Ovary (tissue), 9 donors: Measurements from ENCODE around the gene AMBP. TPM values are rescaled to one million over a fixed set of nuclear protein-coding genes. Genes with fewer than 3 reads are reported as not detected.

ENCODE experiments used
- DNase-seq, 5 donors: peaks; one replicate each; pipeline ENCODE4 v3.0.0-alpha.2; 2019 to 2020
- H3K27ac ChIP-seq, 2 donors: fragments of 200-600 bp; one replicate each; pipeline versions ENCODE4 v1.5.1 to v1.8.0; 2019 to 2022
- H3K27me3 ChIP-seq: fragments of 200-600 bp; one replicate; pipeline ENCODE4 v1.8.0; 2022
- H3K36me3 ChIP-seq: fragments of 200-600 bp; sonication (generic); one replicate; pipeline ENCODE4 v1.5.1; 2019
- H3K4me1 ChIP-seq: one replicate; pipeline ENCODE4 v1.8.1; 2013; ENCODE audit warnings: mild to moderate bottlenecking, moderate library complexity; ENCODE audit not compliant: insufficient read depth
- H3K4me3 ChIP-seq: fragments of 200-600 bp; sonication (generic); one replicate; pipeline ENCODE4 v1.5.1; 2017
- H3K9me3 ChIP-seq, 2 donors: fragments of 200-600 bp in 1 of 2; sonication (generic) in 1 of 2; one replicate each; pipeline versions ENCODE4 v1.5.1 to v1.8.1; 2013 to 2019; ENCODE audit warnings: mild to moderate bottlenecking in 1 of 2, moderate library complexity in 1 of 2
- CTCF ChIP-seq, 3 donors: fragments of 450-650 bp in 2 of 3; fragments of 200-600 bp in 1 of 3; IDR thresholded peaks; one replicate each; pipeline versions ENCODE4 v1.5.1 to v1.8.0; 2016 to 2022; ENCODE audit warnings: antibody characterized with exemption in 3 of 3, mild to moderate bottlenecking in 1 of 3
- EP300 ChIP-seq: sonication (generic); formaldehyde crosslinking; IDR thresholded peaks from one replicate; pipeline ENCODE4 v1.6.1; 2017; ENCODE audit warnings: antibody characterized with exemption
- POLR2A ChIP-seq: fragments of 450-650 bp; IDR thresholded peaks from one replicate; pipeline ENCODE4 v1.6.1; 2017; ENCODE audit warnings: antibody characterized with exemption, mild to moderate bottlenecking, moderate library complexity
- WGBS, 3 donors: extraction: QIAGEN DNeasy Blood & Tissue Kit in 1 of 3; methylation state at CpG; one replicate each; pipeline versions ENCODE4 v1.1.5 to v1.1.7; 2013 to 2017; 5-methylcytosine and 5-hydroxymethylcytosine counted together
- intact Hi-C, 4 donors: fragments of 100-400 bp; cut with DNase I; formaldehyde crosslinking; loops; one replicate each; pipeline versions ENCODE4 v1.11.0 to v1.15.1; 2022 to 2023
- polyA plus RNA-seq, 2 donors: library from polyadenylated mRNA; stranded (reverse); fragments of 200-250 nt in 1 of 2; fragments of 350-450 nt in 1 of 2; fragmentation: Illumina TruSeq in 1 of 2; extraction: RNeasy Lipid Tissue Mini Kit (QIAGEN cat#74804) in 1 of 2; gene quantifications; one replicate each; pipeline ENCODE4 v1.2.3, GENCODE V29; 2013 to 2014
- total RNA-seq, 7 donors: library from RNA; depleted of rRNA in 2 of 7; stranded (reverse); fragments of >200 nt in 2 of 7; fragmentation: NEBNext Ultra II Directional in 3 of 7; extraction: Animal tissue kit (Norgen Biotek cat#: 25700) in 3 of 7; gene quantifications; one replicate each; pipeline versions ENCODE4 v1.1.0 to v1.2.4, GENCODE V29; 2016 to 2023
- donor health status: DM: no; HTN: no; CAD: no; lungs with moderate emphysema.
- donor health status: DM: no; HTN: no; CAD: no.
- donor health status: Bipolar disorder and iron deficiency.
- donor health status: DM: yes; HTN: yes; CAD: no.
- donor health status: DM: no; HTN: no; CAD: no.
- donor health status: DM: yes; HTN: yes; CAD: no.

Gene AMBP
- total and polyA plus RNA-seq, 9 donors: 0.15 to 3.9 (median 0.62) TPM; not detected in 3

- no peaks in the 10 kb centered on the region for H3K9me3 ChIP-seq
- no peaks in the 10 kb centered on the region for H3K27me3 ChIP-seq
- DNase-seq: no peak
- H3K27ac ChIP-seq: no peak overlapping the region
- no peak overlapping the region for H3K4me3 ChIP-seq
- intact Hi-C loops: loop anchor here in 2 of 4 donors (5.0 to 10.0 kb wide), 2 partner anchors 223 to 286 kb away; no protein-coding TSS in a partner anchor
- 88 to 93% (median 90%) methylated on average over 9 of the region's 9 CpGs for WGBS, 3 donors
- no peak for TF ChIP-seq POLR2A
- TF ChIP-seq CTCF (IDR thresholded peaks at IDR 0.05): no peak
- no peak for TF ChIP-seq EP300
- no peaks in the 10 kb centered on the region for H3K36me3 ChIP-seq
- H3K4me1 ChIP-seq: peaks cover 3% of the 10 kb centered on the region
These were observed 47.7 kb downstream of the AMBP start for GRCh38 chr9:114030364-114030763.

GRCh38 chr9:114029311-114030170, 48.6 kb downstream of the AMBP start:
- 85 to 90% (median 86%) methylated on average over 12 of the region's 12 CpGs for WGBS, 3 donors
- H3K27ac ChIP-seq: no peak overlapping the region
- DNase-seq: peak in 1 of 5 donors; percentile 3
- H3K27me3 ChIP-seq: no peaks in the 10 kb centered on the region
- no peaks in the 10 kb centered on the region for H3K9me3 ChIP-seq
- H3K4me1 ChIP-seq: peaks cover 3% of the 10 kb centered on the region
- intact Hi-C loops: loop anchor here in 2 of 4 donors (5.0 to 10.0 kb wide), 2 partner anchors 222 to 285 kb away; no protein-coding TSS in a partner anchor
- H3K4me3 ChIP-seq: no peak overlapping the region
- H3K36me3 ChIP-seq: no peaks in the 10 kb centered on the region
- no peak for TF ChIP-seq CTCF (IDR thresholded peaks at IDR 0.05)
- no peak for TF ChIP-seq EP300
- no peak for TF ChIP-seq POLR2A

GRCh38 chr9:114028646-114029045, 49.5 kb downstream of the AMBP start:
- peaks cover 3% of the 10 kb centered on the region for H3K4me1 ChIP-seq
- TF ChIP-seq EP300: no peak
- TF ChIP-seq POLR2A: no peak
- no peak for TF ChIP-seq CTCF (IDR thresholded peaks at IDR 0.05)
- WGBS, 3 donors: 87 to 94% (median 92%) methylated on average over 22 of the region's 22 CpGs
- no peaks in the 10 kb centered on the region for H3K36me3 ChIP-seq
- no peaks in the 10 kb centered on the region for H3K9me3 ChIP-seq
- no peak overlapping the region for H3K4me3 ChIP-seq
- intact Hi-C loops: no loop called here
- DNase-seq: no peak
- H3K27ac ChIP-seq: no peak overlapping the region
- no peaks in the 10 kb centered on the region for H3K27me3 ChIP-seq

- no peak for TF ChIP-seq POLR2A
- no peak for TF ChIP-seq EP300
- no peak for DNase-seq
- intact Hi-C loops: no loop called here
- Histone ChIP-seq H3K27me3 (no peaks in the 10 kb centered on the region), H3K4me1 (peaks cover 3% of the 10 kb centered on the region), H3K36me3 (no peaks in the 10 kb centered on the region), H3K9me3 (no peaks in the 10 kb centered on the region), H3K4me3 (no peak overlapping the region), H3K27ac (no peak overlapping the region)
- 92 to 95% (median 93%) methylated on average over 4 of the region's 4 CpGs for whole genome bisulfite sequencing, 3 donors
These were observed 50.1 kb downstream of the AMBP start for GRCh38 chr9:114027863-114028465.
